PFSK-1 (cell line): Measurements from ENCODE around the gene PTH2.

Experiments used
- FOXP2 ChIP-seq: optimal IDR thresholded peaks from 2 replicates; pipeline ENCODE3; 2011; ENCODE audit warnings: borderline replicate concordance, control low read depth, inconsistent platforms; ENCODE audit not compliant: insufficient read depth; ENCODE audit errors: extremely low read length, extremely low read depth
- POLR2AphosphoS5 ChIP-seq: IDR thresholded peaks from 2 replicates; pipeline ENCODE4 v1.6.1; 2012; ENCODE audit warnings: low read depth, mild to moderate bottlenecking, control low read depth, low read length, moderate library complexity
- REST ChIP-seq, 2 experiments: IDR thresholded peaks; 2 replicates each; pipeline versions ENCODE4 v1.6.1 to v1.8.0; 2011 to 2012; ENCODE audit warnings: low read depth in 2 of 2, low read length in 2 of 2, control low read depth in 1 of 2, inconsistent platforms in 1 of 2, mild to moderate bottlenecking in 1 of 2, moderate library complexity in 1 of 2; ENCODE audit not compliant: insufficient read depth in 1 of 2
- SIN3A ChIP-seq: IDR thresholded peaks from 2 replicates; pipeline ENCODE4 v1.6.1; 2012; ENCODE audit warnings: mild to moderate bottlenecking, low read length, moderate library complexity, borderline replicate concordance; ENCODE audit not compliant: insufficient read depth
- TAF1 ChIP-seq: IDR thresholded peaks from 2 replicates; pipeline ENCODE4 v1.6.1; 2012; ENCODE audit warnings: low read length, control low read depth, borderline replicate concordance; ENCODE audit not compliant: insufficient read depth

Gene PTH2

GRCh38 chr19:49414256-49414655 is 9.0 kb downstream of the PTH2 start:
- no peak for TF ChIP-seq TAF1
- TF ChIP-seq SIN3A: no peak

DNA sequence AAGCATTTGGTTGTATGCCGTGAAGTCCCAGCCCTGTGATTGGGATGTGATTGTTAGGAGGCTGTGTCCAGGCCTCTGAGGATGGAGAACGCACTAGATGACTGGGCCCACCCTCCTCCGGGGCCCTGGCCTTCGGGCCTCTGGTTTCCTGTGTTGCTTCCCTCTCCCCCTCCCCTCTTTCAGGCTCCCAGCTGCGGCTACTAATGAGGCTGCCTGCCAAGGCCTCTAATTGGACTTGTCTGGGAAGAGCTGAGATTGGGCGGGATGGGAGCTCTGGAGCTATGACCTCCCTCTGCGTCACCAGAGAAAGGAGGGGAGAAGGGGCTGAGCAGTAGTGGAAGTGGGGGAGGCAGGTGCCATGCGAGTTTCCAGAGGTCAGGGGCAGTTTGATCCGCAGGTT is 9.9 kb downstream of the PTH2 start:
- no peak for TF ChIP-seq SIN3A
- TF ChIP-seq REST (IDR thresholded peaks at IDR 0.05; ENCODE audit: insufficient read depth in 1 of 2, low read depth in 2 of 2, low read length in 2 of 2): no peak
- TF ChIP-seq FOXP2: no peak
- TF ChIP-seq POLR2AphosphoS5: no peak

- TF ChIP-seq REST (IDR thresholded peaks at IDR 0.05; ENCODE audit: insufficient read depth in 1 of 2, low read depth in 2 of 2, low read length in 2 of 2): no peak
- no peak for TF ChIP-seq TAF1
- no peak for TF ChIP-seq SIN3A
- no peak for TF ChIP-seq FOXP2
- no peak for TF ChIP-seq POLR2AphosphoS5
Measured at GRCh38 chr19:49411681-49412326, 11.4 kb downstream of the PTH2 start.

DNA sequence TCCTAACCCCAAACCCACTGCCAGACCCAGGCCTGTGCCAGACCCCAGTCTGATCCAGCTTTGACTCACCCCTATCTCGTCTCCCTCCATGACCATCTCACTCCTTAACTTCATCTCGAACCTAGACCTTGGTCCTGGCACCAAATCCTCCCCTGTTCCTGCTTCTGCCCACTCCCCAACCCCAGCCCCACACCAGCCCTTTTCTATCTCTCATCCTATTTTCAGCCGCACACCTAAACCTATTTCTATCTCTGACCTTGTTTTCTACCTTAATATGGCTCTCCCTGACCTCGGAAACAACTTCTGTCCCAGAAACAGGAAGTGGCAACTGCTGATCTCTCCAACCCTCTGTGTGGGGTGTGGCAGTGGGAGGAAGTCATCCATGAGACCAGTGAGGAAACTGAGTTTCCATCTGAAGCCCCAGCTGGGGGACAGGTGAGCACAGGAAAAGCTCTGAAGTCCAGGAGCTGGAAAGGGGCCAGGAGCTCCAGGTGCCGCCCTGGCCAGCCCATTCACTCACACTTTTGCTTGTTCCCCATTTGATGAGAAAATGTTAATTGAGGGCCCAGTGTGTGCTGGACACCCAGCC is 13.7 kb downstream of the PTH2 start:
- TF ChIP-seq POLR2AphosphoS5 (no peak), TAF1 (no peak), FOXP2 (no peak), SIN3A (no peak), REST (IDR thresholded peaks at IDR 0.05; ENCODE audit: insufficient read depth in 1 of 2, low read depth in 2 of 2, low read length in 2 of 2) (no peak)

DNA sequence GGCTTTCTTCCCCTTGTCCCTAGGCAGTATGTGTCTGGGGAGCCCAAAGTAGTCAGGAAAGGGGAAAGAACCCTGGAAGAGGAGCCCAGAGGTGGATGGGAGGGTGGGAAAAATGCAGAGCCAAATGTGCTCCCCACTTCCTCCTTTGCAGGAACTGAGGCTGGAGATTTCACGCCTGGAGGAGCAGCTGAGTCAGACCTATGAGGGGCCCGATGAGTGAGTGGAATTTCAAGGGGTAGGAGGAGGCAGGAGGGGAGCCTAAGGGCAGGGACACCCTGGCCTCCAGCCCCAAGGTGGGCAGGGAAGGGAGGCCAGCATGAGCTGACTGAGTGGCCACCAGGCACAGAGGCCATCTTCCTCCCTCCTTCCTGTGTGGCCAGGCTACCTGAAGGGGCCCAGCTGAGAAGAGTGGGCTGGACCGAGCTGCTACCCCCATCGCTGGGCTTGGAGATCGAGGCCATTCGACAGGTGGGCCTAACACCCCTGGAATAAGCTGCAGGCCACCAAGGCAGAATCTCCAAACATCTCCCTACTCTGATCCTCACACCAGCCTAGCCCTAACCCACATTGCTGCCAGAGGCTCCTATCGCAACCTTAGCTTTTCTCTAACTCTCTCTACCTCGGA is 14.3 kb downstream of the PTH2 start:
- no peak for TF ChIP-seq REST (IDR thresholded peaks at IDR 0.05; ENCODE audit: insufficient read depth in 1 of 2, low read depth in 2 of 2, low read length in 2 of 2)
- TF ChIP-seq FOXP2: no peak
- TF ChIP-seq TAF1: no peak
- TF ChIP-seq POLR2AphosphoS5: no peak
- no peak for TF ChIP-seq SIN3A
